ENCODE measurements around the gene NEDD4L.

- TF ChIP-seq CTCF (IDR thresholded peaks at IDR 0.05) = no peak; the same call in 1 of the 2 replicates
- no peak for TF ChIP-seq REST (IDR thresholded peaks at IDR 0.05; ENCODE audit: insufficient read depth in 1 of 2, low read depth in 2 of 2, low read length in 1 of 2)
- TF ChIP-seq SIN3A (IDR thresholded peaks at IDR 0.05; ENCODE audit: borderline replicate concordance, insufficient read depth, low read depth, low read length) = no peak
These were observed 278.4 kb downstream of the NEDD4L start for GRCh38 chr18:58322464-58322863.
